IMR-90 (cell line): ENCODE data around the gene EPB41L4A. TPM values are rescaled to one million over a fixed set of nuclear protein-coding genes. Genes with fewer than 3 reads are reported as not detected.

Experiments
- ATAC-seq: fragments of 200-7000 bp; cut with Tn5 transposase; 2 replicates; pipeline ENCODE4 v1.9.1; 2020; ENCODE audit warnings: low read depth, mild to moderate bottlenecking, moderate library complexity
- BruUV-seq: library from RNA; stranded (reverse); fragments of 400-500 nt; replicated peaks from 2 replicates; lab custom pipeline; 2021; lab: Mats Ljungman, UMichigan
- CTCF ChIA-PET: fragments of 300-600 bp; formaldehyde crosslinking; extraction: SDS; loops from one replicate; lab custom pipeline; 2021; ENCODE audit warnings: antibody characterized with exemption; lab: Yijun Ruan, JAX
- POLR2A ChIA-PET: fragments of 300-600 bp; sonication (Branson Sonifier 250); formaldehyde crosslinking; loops from one replicate; lab custom pipeline; 2022; ENCODE audit warnings: antibody characterized with exemption; ENCODE audit not compliant: unreplicated experiment; lab: Charles Lee
- DNase-seq: peaks from one replicate; pipeline ENCODE4 v3.0.0; 2013
- H2AFZ ChIP-seq: replicated peaks from 2 replicates; pipeline ENCODE3; 2013; ENCODE audit warnings: low read length, mild to moderate bottlenecking; ENCODE audit not compliant: poor library complexity
- H2AK5ac ChIP-seq: 2 replicates; pipeline ENCODE4 v1.6.1; 2013; ENCODE audit warnings: low read depth, low read length, inconsistent platforms
- H2AK9ac ChIP-seq: replicated peaks from 2 replicates; pipeline ENCODE3; 2013; ENCODE audit warnings: mild to moderate bottlenecking, low read depth, low read length, moderate library complexity; ENCODE audit not compliant: poor library complexity
- H2BK120ac ChIP-seq: 2 replicates; pipeline ENCODE4 v1.6.1; 2013; ENCODE audit warnings: low read depth, low read length, inconsistent platforms
- H2BK15ac ChIP-seq: 3 replicates; pipeline ENCODE4 v1.6.1; 2013; ENCODE audit warnings: low read depth, low read length, inconsistent platforms
- H2BK20ac ChIP-seq: 2 replicates; pipeline ENCODE4 v1.6.1; 2013; ENCODE audit warnings: low read depth, mild to moderate bottlenecking, inconsistent platforms, low read length, moderate library complexity
- H2BK5ac ChIP-seq: 2 replicates; pipeline ENCODE4 v1.6.1; 2013; ENCODE audit warnings: mild to moderate bottlenecking, low read depth, low read length, inconsistent platforms; ENCODE audit not compliant: poor library complexity, severe bottlenecking
- H3K14ac ChIP-seq: replicated peaks from 2 replicates; pipeline ENCODE4 v1.6.1; 2013; ENCODE audit warnings: low read depth, low read length, inconsistent platforms
- H3K18ac ChIP-seq: 2 replicates; pipeline ENCODE4 v1.6.1; 2013; ENCODE audit warnings: low read depth, low read length, control low read depth
- H3K23ac ChIP-seq: 2 replicates; pipeline ENCODE4 v1.6.1; 2013; ENCODE audit warnings: low read depth, low read length, inconsistent platforms
- H3K27ac ChIP-seq: 2 replicates; pipeline ENCODE4 v1.5.1; 2013; ENCODE audit warnings: mild to moderate bottlenecking, control low read depth, low read length; ENCODE audit not compliant: insufficient read depth
- H3K27me3 ChIP-seq: 2 replicates; pipeline ENCODE4 v1.6.1; 2013; ENCODE audit warnings: low read length; ENCODE audit not compliant: control insufficient read depth, insufficient read depth
- H3K36me3 ChIP-seq: 2 replicates; pipeline ENCODE4 v1.6.1; 2013; ENCODE audit warnings: low read length, mixed read lengths; ENCODE audit not compliant: control insufficient read depth, insufficient read depth
- H3K4ac ChIP-seq: 2 replicates; pipeline ENCODE4 v1.6.1; 2013; ENCODE audit warnings: low read depth, low read length, inconsistent platforms
- H3K4me1 ChIP-seq: 2 replicates; pipeline ENCODE4 v1.6.1; 2013; ENCODE audit warnings: low read length, mixed read lengths; ENCODE audit not compliant: control insufficient read depth, insufficient read depth
- H3K4me2 ChIP-seq: 2 replicates; pipeline ENCODE4 v1.6.1; 2013; ENCODE audit warnings: low read depth, mild to moderate bottlenecking, control low read depth, low read length, moderate library complexity
- H3K4me3 ChIP-seq: 2 replicates; pipeline ENCODE4 v1.5.1; 2013; ENCODE audit warnings: low read depth, mild to moderate bottlenecking, control low read depth, low read length, moderate library complexity; ENCODE audit not compliant: insufficient read depth
- H3K56ac ChIP-seq: 2 replicates; pipeline ENCODE4 v1.6.1; 2013; ENCODE audit warnings: low read length, inconsistent platforms; ENCODE audit not compliant: insufficient read depth; ENCODE audit errors: extremely low read depth
- H3K79me1 ChIP-seq, 2 experiments: 2 replicates each; pipeline ENCODE4 v1.6.1; 2013; ENCODE audit warnings: low read length in 2 of 2, inconsistent platforms in 1 of 2, low read depth in 1 of 2
- H3K9ac ChIP-seq: 2 replicates; pipeline ENCODE4 v1.6.1; 2013; ENCODE audit warnings: low read depth, low read length, control low read depth
- H3K9me1 ChIP-seq: 2 replicates; pipeline ENCODE4 v1.6.1; 2013; ENCODE audit warnings: low read length, inconsistent platforms; ENCODE audit not compliant: insufficient read depth
- H3K9me3 ChIP-seq: 2 replicates; pipeline ENCODE4 v1.6.1; 2013; ENCODE audit warnings: low read length; ENCODE audit not compliant: control insufficient read depth, insufficient read depth
- H4K20me1 ChIP-seq: 2 replicates; pipeline ENCODE4 v1.6.1; 2013; ENCODE audit warnings: low read length, inconsistent platforms; ENCODE audit not compliant: insufficient read depth
- H4K5ac ChIP-seq: 2 replicates; pipeline ENCODE4 v1.6.1; 2013; ENCODE audit warnings: mild to moderate bottlenecking, low read depth, low read length, control low read depth
- H4K8ac ChIP-seq, 2 experiments: 2 replicates each; pipeline ENCODE4 v1.6.1; 2013; ENCODE audit warnings: low read depth in 2 of 2, low read length in 2 of 2, control low read depth in 1 of 2, inconsistent platforms in 1 of 2
- H4K91ac ChIP-seq: 2 replicates; pipeline ENCODE4 v1.6.1; 2013; ENCODE audit warnings: low read depth, low read length, inconsistent platforms; ENCODE audit not compliant: insufficient read depth
- CHD1 ChIP-seq: IDR thresholded peaks from 2 replicates; pipeline ENCODE4 v1.6.1; 2012; ENCODE audit warnings: low read depth, low read length, improper control_type of control experiment
- FOS ChIP-seq: fragments of 150-350 bp; IDR thresholded peaks from 2 replicates; pipeline ENCODE4 v1.6.1; 2016; ENCODE audit warnings: low read depth, low read length
- MXI1 ChIP-seq: IDR thresholded peaks from 2 replicates; pipeline ENCODE4 v1.6.1; 2012; ENCODE audit warnings: low read depth, mild to moderate bottlenecking, low read length, moderate library complexity, borderline replicate concordance
- NFE2L2 ChIP-seq: fragments of 150-350 bp; IDR thresholded peaks from 2 replicates; pipeline ENCODE4 v1.6.1; 2016; ENCODE audit warnings: low read depth, mild to moderate bottlenecking, low read length
- RAD21 ChIP-seq: IDR thresholded peaks from 2 replicates; pipeline ENCODE4 v1.6.1; 2012; ENCODE audit warnings: low read length, improper control_type of control experiment
- SMC3 ChIP-seq: fragments of 150-350 bp; IDR thresholded peaks from 2 replicates; pipeline ENCODE4 v1.6.1; 2016; ENCODE audit warnings: low read depth, mild to moderate bottlenecking, antibody characterized with exemption, low read length, moderate library complexity
- WGBS, 2 experiments: methylation state at CpG; one replicate each; pipeline versions ENCODE4 v1.1.5 to v1.1.7; 2013; ENCODE audit warnings: missing lambda C conversion rate in 2 of 2; ENCODE audit not compliant: insufficient read length in 1 of 2; ENCODE audit errors: extremely low coverage in 2 of 2; 5-methylcytosine and 5-hydroxymethylcytosine counted together
- dilution Hi-C: fragments of 300-500 bp; cut with HindIII; formaldehyde crosslinking; loops from one replicate; pipeline ENCODE4 v1.14.3; 2018; ENCODE audit warnings: low sequenced_read_pairs; ENCODE audit not compliant: unreplicated experiment
- in situ Hi-C: fragments of 300-500 bp; cut with MboI; formaldehyde crosslinking; loops from 3 replicates; pipeline ENCODE4 v1.14.3; 2019; ENCODE audit warnings: low sequenced_read_pairs, inconsistent platforms, mixed read lengths
- intact Hi-C: fragments of 100-400 bp; cut with micrococcal nuclease; formaldehyde crosslinking; loops from 2 replicates; pipeline ENCODE4 v1.10.0; 2022
- polyA plus RNA-seq, 3 experiments: library from polyadenylated mRNA; depleted of rRNA; stranded (reverse); fragments of >200 nt; gene quantifications; 2 replicates each; pipeline ENCODE4 v1.2.3, GENCODE V29; 2012; ENCODE audit warnings: low replicate concordance in 1 of 3
- total RNA-seq: library from RNA; depleted of rRNA; stranded (reverse); fragments of >200 nt; gene quantifications from 2 replicates; pipeline ENCODE4 v1.2.3, GENCODE V29; 2012
- TF ChIP-seq, protein P1 (sequence below): fragments of 150-350 bp; IDR thresholded peaks from 2 replicates; pipeline ENCODE4 v1.6.1; 2017; ENCODE audit warnings: mild to moderate bottlenecking, antibody characterized with exemption, low read length, low read depth
- TF ChIP-seq, protein P2 (sequence below): conservative IDR thresholded peaks from 2 replicates; pipeline ENCODE4 v1.5.1; 2012; ENCODE audit warnings: mild to moderate bottlenecking, low read depth, low read length, improper control_type of control experiment

EPB41L4A gene
- total and polyA plus RNA-seq, 2 of the 4 experiments (the other 2 are of a cell fraction), result under 0.01 to 0.02 TPM

DNA sequence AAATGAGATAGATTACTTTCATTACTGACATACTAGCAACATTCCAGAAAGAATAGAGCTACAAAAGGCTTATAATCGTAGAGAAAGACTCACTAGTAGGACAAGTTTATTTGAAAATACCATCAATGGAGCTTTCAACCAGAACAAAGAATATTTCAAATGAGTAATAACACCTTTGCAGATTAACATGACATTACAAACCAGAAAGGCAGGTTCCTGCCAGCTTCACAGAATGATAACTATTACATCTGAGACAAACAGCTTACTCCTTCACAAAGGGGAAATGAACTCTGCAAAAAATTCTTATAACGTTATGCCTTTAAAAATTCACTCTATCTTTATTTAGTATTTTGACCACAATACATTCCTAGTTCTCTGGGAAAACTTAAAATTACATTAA lies 103.1 kb downstream of the EPB41L4A start:
- CTCF ChIA-PET, result interaction anchor here (0.6 kb wide), 1 partner anchor 594 kb away, joined by 3 read pairs; no protein-coding TSS in a partner anchor

More for the DNA sequence above, 103.1 kb downstream of the EPB41L4A start:
- intact Hi-C loops, result no loop called here
- DNase-seq (no peak), ATAC-seq (no peak)
- dilution Hi-C loops, result no loop called here
- no peak overlapping the region for H2BK20ac ChIP-seq
- no peaks in the 10 kb centered on the region for H3K27me3 ChIP-seq
- H3K18ac ChIP-seq, result no peak overlapping the region
- H3K4ac ChIP-seq, result no peak overlapping the region
- H4K20me1 ChIP-seq, result no peaks in the 10 kb centered on the region
- in situ Hi-C loops, result no loop called here
- TF ChIP-seq MXI1 (no peak), FOS (no peak), RAD21 (no peak), NFE2L2 (no peak), CHD1 (no peak), SMC3 (no peak)
- TF ChIP-seq, protein P1, sequence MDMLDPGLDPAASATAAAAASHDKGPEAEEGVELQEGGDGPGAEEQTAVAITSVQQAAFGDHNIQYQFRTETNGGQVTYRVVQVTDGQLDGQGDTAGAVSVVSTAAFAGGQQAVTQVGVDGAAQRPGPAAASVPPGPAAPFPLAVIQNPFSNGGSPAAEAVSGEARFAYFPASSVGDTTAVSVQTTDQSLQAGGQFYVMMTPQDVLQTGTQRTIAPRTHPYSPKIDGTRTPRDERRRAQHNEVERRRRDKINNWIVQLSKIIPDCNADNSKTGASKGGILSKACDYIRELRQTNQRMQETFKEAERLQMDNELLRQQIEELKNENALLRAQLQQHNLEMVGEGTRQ, result no peak
- TF ChIP-seq, protein P2, sequence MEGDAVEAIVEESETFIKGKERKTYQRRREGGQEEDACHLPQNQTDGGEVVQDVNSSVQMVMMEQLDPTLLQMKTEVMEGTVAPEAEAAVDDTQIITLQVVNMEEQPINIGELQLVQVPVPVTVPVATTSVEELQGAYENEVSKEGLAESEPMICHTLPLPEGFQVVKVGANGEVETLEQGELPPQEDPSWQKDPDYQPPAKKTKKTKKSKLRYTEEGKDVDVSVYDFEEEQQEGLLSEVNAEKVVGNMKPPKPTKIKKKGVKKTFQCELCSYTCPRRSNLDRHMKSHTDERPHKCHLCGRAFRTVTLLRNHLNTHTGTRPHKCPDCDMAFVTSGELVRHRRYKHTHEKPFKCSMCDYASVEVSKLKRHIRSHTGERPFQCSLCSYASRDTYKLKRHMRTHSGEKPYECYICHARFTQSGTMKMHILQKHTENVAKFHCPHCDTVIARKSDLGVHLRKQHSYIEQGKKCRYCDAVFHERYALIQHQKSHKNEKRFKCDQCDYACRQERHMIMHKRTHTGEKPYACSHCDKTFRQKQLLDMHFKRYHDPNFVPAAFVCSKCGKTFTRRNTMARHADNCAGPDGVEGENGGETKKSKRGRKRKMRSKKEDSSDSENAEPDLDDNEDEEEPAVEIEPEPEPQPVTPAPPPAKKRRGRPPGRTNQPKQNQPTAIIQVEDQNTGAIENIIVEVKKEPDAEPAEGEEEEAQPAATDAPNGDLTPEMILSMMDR, result no peak
- no peak overlapping the region for H2BK5ac ChIP-seq
- POLR2A ChIA-PET, result no interaction called here
- H3K23ac ChIP-seq, result no peak overlapping the region
- no peak overlapping the region for H2BK120ac ChIP-seq
- no peaks in the 10 kb centered on the region for H3K79me1 ChIP-seq
- no peaks in the 10 kb centered on the region for H3K9me3 ChIP-seq
- H3K9me1 ChIP-seq, result no peaks in the 10 kb centered on the region
- H3K36me3 ChIP-seq, result no peaks in the 10 kb centered on the region
- H3K4me1 ChIP-seq, result no peaks in the 10 kb centered on the region
- H4K8ac ChIP-seq, result no peak overlapping the region
- no CpG with 5 or more reads among the region's 2 CpGs for WGBS, 2 experiments
- no TSS peak for BruUV-seq
- no peak overlapping the region for H3K27ac ChIP-seq
- no peak overlapping the region for H2AK5ac ChIP-seq
- H2AFZ ChIP-seq, result no peak overlapping the region
- no peak overlapping the region for H3K9ac ChIP-seq
- H4K91ac ChIP-seq, result no peak overlapping the region
- H4K5ac ChIP-seq, result no peak overlapping the region
- no peak overlapping the region for H3K4me3 ChIP-seq
- no peak overlapping the region for H2AK9ac ChIP-seq
- H2BK15ac ChIP-seq, result no peak overlapping the region
- no peak overlapping the region for H3K14ac ChIP-seq
- H3K4me2 ChIP-seq, result no peak overlapping the region
- no peak overlapping the region for H3K56ac ChIP-seq
